Stimulated activated CD8-positive, alpha-beta memory T cell treated with anti-CD3 and anti-CD28 coated beads, Interleukin-15, amount 100 ng/mL, for 48 hours (primary cell): Measurements from ENCODE around the gene TEKTIP1.
A peak's percentile ranks its signal among the peaks of the same experiment; 100 is the strongest.
"Not testable (repeated sequence)": the region's sequence is repeated elsewhere in the genome, so short reads cannot be mapped to it uniquely, and the experiment has no call there.

Source experiments
- DNase-seq, 2 donors: peaks; one replicate each; pipeline ENCODE4 v3.0.0-alpha.2; 2020; ENCODE audit warnings: low read depth in 2 of 2

The TEKTIP1 gene

GRCh38 chr19:3507371-3508120, 31.4 kb upstream of the TEKTIP1 start:
- DNase-seq = no peak

- not testable (repeated sequence) for DNase-seq
Observed at GRCh38 chr19:3508121-3508661, 30.8 kb upstream of the TEKTIP1 start.

- no peak for DNase-seq
Observed at GRCh38 chr19:3508771-3509535, 30.0 kb upstream of the TEKTIP1 start.

GRCh38 chr19:3509566-3509989, 29.4 kb upstream of the TEKTIP1 start:
- DNase-seq = peak in 1 of 2 donors; percentile 41

- DNase-seq = no peak
Observed at GRCh38 chr19:3510727-3511126, 28.2 kb upstream of the TEKTIP1 start.

GRCh38 chr19:3511506-3512251, 27.3 kb upstream of the TEKTIP1 start:
- no peak for DNase-seq

GRCh38 chr19:3512562-3513228, 26.3 kb upstream of the TEKTIP1 start:
- DNase-seq = no peak

GRCh38 chr19:3513229-3514140, 25.5 kb upstream of the TEKTIP1 start:
- DNase-seq = no peak

- DNase-seq = no peak
Observed at GRCh38 chr19:3514930-3515329, 24.0 kb upstream of the TEKTIP1 start.

GRCh38 chr19:3515891-3516422, 23.0 kb upstream of the TEKTIP1 start:
- no peak for DNase-seq

GRCh38 chr19:3516675-3517207, 22.2 kb upstream of the TEKTIP1 start:
- DNase-seq = no peak

GRCh38 chr19:3517638-3518037, 21.3 kb upstream of the TEKTIP1 start:
- DNase-seq = no peak

GRCh38 chr19:3518255-3518654, 20.7 kb upstream of the TEKTIP1 start:
- no peak for DNase-seq

GRCh38 chr19:3518659-3519058, 20.3 kb upstream of the TEKTIP1 start:
- no peak for DNase-seq

GRCh38 chr19:3519126-3519525, 19.8 kb upstream of the TEKTIP1 start:
- no peak for DNase-seq

GRCh38 chr19:3520166-3521103, 18.5 kb upstream of the TEKTIP1 start:
- DNase-seq = no peak

GRCh38 chr19:3521104-3521445, 17.9 kb upstream of the TEKTIP1 start:
- DNase-seq = no peak

GRCh38 chr19:3522421-3523360, 16.3 kb upstream of the TEKTIP1 start:
- DNase-seq = no peak
